GM12878 (cell line): ENCODE measurements around the gene RGS4. TPM values are rescaled to one million over a fixed set of nuclear protein-coding genes. Genes with fewer than 3 reads are reported as not detected.

ENCODE experiments used
- ATAC-seq: fragments of 200-7000 bp; cut with Tn5 transposase; 3 replicates; pipeline ENCODE4 v1.9.1; 2020; ENCODE audit warnings: mild to moderate bottlenecking, moderate library complexity
- BruUV-seq: library from RNA; stranded (reverse); fragments of 400-500 nt; replicated peaks from 2 replicates; lab custom pipeline; 2021; lab: Mats Ljungman, UMichigan
- CTCF ChIA-PET: fragments of 300-600 bp; sonication (Branson Sonifier 250); formaldehyde crosslinking; extraction: SDS; loops from one replicate; lab custom pipeline; 2021; ENCODE audit warnings: inconsistent platforms; lab: Yijun Ruan, JAX
- POLR2A ChIA-PET: fragments of 350-600 bp; formaldehyde crosslinking; extraction: SDS; loops from one replicate; lab custom pipeline; 2021; ENCODE audit warnings: inconsistent platforms; lab: Charles Lee
- RAD21 ChIA-PET: fragments of 300-600 bp; sonication (Branson Sonifier 250); formaldehyde crosslinking; loops from one replicate; lab custom pipeline; 2023; ENCODE audit warnings: antibody characterized with exemption; ENCODE audit not compliant: unreplicated experiment; lab: Charles Lee
- SMC1A ChIA-PET: fragments of 300-600 bp; sonication (Branson Sonifier 250); formaldehyde crosslinking; loops from one replicate; lab custom pipeline; 2023; ENCODE audit not compliant: unreplicated experiment, uncharacterized antibody; lab: Charles Lee
- DNase-seq: peaks from one replicate; pipeline ENCODE4 v3.0.0-alpha.2; 2011; ENCODE audit warnings: low read depth, low spot score
- FAIRE-seq: peaks from 3 replicates; lab custom pipeline; 2011; peaks lifted over from hg19 to GRCh38; lab: Jason Lieb, UNC
- H2AFZ ChIP-seq: 2 replicates; pipeline ENCODE4 v1.6.0; 2011; ENCODE audit warnings: low read depth, low read length, control low read depth; ENCODE audit not compliant: control insufficient read depth
- H3K27ac ChIP-seq: 2 replicates; pipeline ENCODE4 v1.5.1; 2011; ENCODE audit warnings: control low read depth; ENCODE audit not compliant: control insufficient read depth, insufficient read depth
- H3K27me3 ChIP-seq, 2 experiments: replicated peaks in 1 of 2; 2 replicates each; pipeline versions ENCODE4 v1.6.0 to v1.6.1; 2011; ENCODE audit warnings: low read length in 1 of 2; ENCODE audit not compliant: control insufficient read depth in 2 of 2, insufficient read depth in 2 of 2
- H3K36me3 ChIP-seq, 2 experiments: 2 replicates each; pipeline ENCODE4 v1.5.1; 2011; ENCODE audit warnings: low read length in 1 of 2; ENCODE audit not compliant: control insufficient read depth in 2 of 2, insufficient read depth in 2 of 2
- H3K4me1 ChIP-seq: 2 replicates; pipeline ENCODE4 v1.6.1; 2011; ENCODE audit warnings: mild to moderate bottlenecking, low read length, moderate library complexity, mixed read lengths; ENCODE audit not compliant: control insufficient read depth, insufficient read depth
- H3K4me2 ChIP-seq: 2 replicates; pipeline ENCODE4 v1.6.0; 2011; ENCODE audit warnings: control low read depth; ENCODE audit not compliant: control insufficient read depth, insufficient read depth
- H3K4me3 ChIP-seq: fragments of 200-600 bp; sonication (generic); 2 replicates; pipeline ENCODE4 v1.5.1; 2016
- H3K79me2 ChIP-seq: 2 replicates; pipeline ENCODE4 v1.6.0; 2011; ENCODE audit warnings: low read length; ENCODE audit not compliant: control insufficient read depth, insufficient read depth
- H3K9ac ChIP-seq: 2 replicates; pipeline ENCODE4 v1.8.0; 2011; ENCODE audit warnings: low read length, control low read depth, mixed read lengths; ENCODE audit not compliant: control insufficient read depth, insufficient read depth
- H3K9me3 ChIP-seq: replicated peaks from 3 replicates; pipeline ENCODE4 v1.5.1; 2011; ENCODE audit warnings: mild to moderate bottlenecking, low read length; ENCODE audit not compliant: control insufficient read depth, insufficient read depth
- H4K20me1 ChIP-seq: 2 replicates; pipeline ENCODE4 v1.6.0; 2011; ENCODE audit not compliant: control insufficient read depth, insufficient read depth
- ASH2L ChIP-seq: fragments of 300-600, 200-600 bp; sonication (generic); IDR thresholded peaks from 2 replicates; pipeline ENCODE4 v1.6.1; 2017; ENCODE audit warnings: low read depth, mild to moderate bottlenecking, borderline replicate concordance
- CEBPB ChIP-seq, 2 experiments: fragments of 150-350 bp in 1 of 2; IDR thresholded peaks; 2 replicates each; pipeline ENCODE4 v1.6.1; 2012 to 2014; ENCODE audit warnings: low read depth in 2 of 2, low read length in 2 of 2, borderline replicate concordance in 1 of 2, inconsistent platforms in 1 of 2
- CHD4 ChIP-seq: fragments of 200-600 bp; sonication (generic); IDR thresholded peaks from 2 replicates; pipeline ENCODE4 v1.6.1; 2016; ENCODE audit warnings: mild to moderate bottlenecking
- GABPA ChIP-seq: IDR thresholded peaks from 2 replicates; pipeline ENCODE4 v1.6.1; 2014; ENCODE audit warnings: antibody characterized with exemption, low read depth, mild to moderate bottlenecking, inconsistent platforms
- MEF2B ChIP-seq: fragments of 450-650 bp; IDR thresholded peaks from 2 replicates; pipeline ENCODE4 v1.6.1; 2018; ENCODE audit warnings: mild to moderate bottlenecking, moderate library complexity; ENCODE audit not compliant: partially characterized antibody, poor library complexity, severe bottlenecking
- MTA3 ChIP-seq: IDR thresholded peaks from 2 replicates; pipeline ENCODE4 v1.6.1; 2012; ENCODE audit warnings: low read length, inconsistent platforms, borderline replicate concordance
- MXI1 ChIP-seq: fragments of 150-350 bp; IDR thresholded peaks from 2 replicates; pipeline ENCODE4 v1.6.1; 2011; ENCODE audit warnings: low read depth, mild to moderate bottlenecking, inconsistent platforms, low read length, improper control_type of control experiment
- RUNX3 ChIP-seq: IDR thresholded peaks from 2 replicates; pipeline ENCODE4 v1.6.1; 2012; ENCODE audit warnings: low read length, inconsistent platforms
- ZBTB4 ChIP-seq: fragments of 450-650 bp; formaldehyde crosslinking; IDR thresholded peaks from 2 replicates; pipeline ENCODE4 v1.4.0; 2022; ENCODE audit warnings: mild to moderate bottlenecking, moderate library complexity
- WGBS: methylation state at CpG from one replicate; pipeline ENCODE4 v1.1.6; 2016; ENCODE audit warnings: low lambda C conversion rate; ENCODE audit not compliant: insufficient replicate concordance, insufficient coverage; ENCODE audit errors: missing lambda C conversion rate; 5-methylcytosine and 5-hydroxymethylcytosine counted together
- in situ Hi-C: fragments of 300-500 bp; cut with MboI; formaldehyde crosslinking; loops from 9 replicates; pipeline ENCODE4 v1.14.3; 2018; ENCODE audit warnings: mixed read lengths
- intact Hi-C: fragments of 100-400 bp; cut with micrococcal nuclease; formaldehyde crosslinking; loops from one replicate; pipeline ENCODE4 v1.14.2; 2022; ENCODE audit not compliant: unreplicated experiment
- polyA plus RNA-seq, 11 experiments: library from polyadenylated mRNA; depleted of rRNA in 4 of 11; unstranded in 6 of 11; stranded (reverse) in 5 of 11; fragments of >200 nt; fragmentation: Nextera tagmentation in 4 of 11; fragmentation: Illumina TruSeq in 1 of 11; extraction: Ambion mirVana in 4 of 11; extraction: Trizol in 1 of 11; gene quantifications; 1 replicate in 1 of 11; 2 replicates in 10 of 11; pipeline versions ENCODE4 v1.2.1 to v1.2.3, GENCODE V29; 2011 to 2016; ENCODE audit warnings: inconsistent platforms in 2 of 11, missing spikeins in 2 of 11, low read depth in 1 of 11
- total RNA-seq, 4 experiments: library from RNA; depleted of rRNA in 3 of 4; stranded (reverse); fragments of >200 nt in 3 of 4; fragmentation: Illumina TruSeq in 1 of 4; extraction: Trizol in 1 of 4; gene quantifications; 2 replicates each; pipeline versions ENCODE4 v1.2.1 to v1.2.3, GENCODE V29; 2013 to 2021

RGS4 gene
- total and polyA plus RNA-seq, 10 of the 15 experiments (the other 5 are each of a cell fraction or from before 2014, with no cell fraction given), result 0.05 to 0.14 TPM; not detected in 8

GRCh38 chr1:163090321-163090945 is 21.3 kb downstream of the RGS4 start:
- intact Hi-C loops, result no loop called here
- no TSS peak for BruUV-seq
- WGBS, result 42% methylated on average over 3 of the region's 3 CpGs
- H4K20me1 ChIP-seq, result no peaks in the 10 kb centered on the region
- no peaks in the 10 kb centered on the region for H3K4me1 ChIP-seq
- H3K4me2 ChIP-seq, result no peak overlapping the region
- ChIA-PET SMC1A (interaction anchor here (0.8 kb wide), 1 partner anchor 37 kb away, joined by 3 read pairs; no protein-coding TSS in a partner anchor), POLR2A (no interaction called here), RAD21 (no interaction called here), CTCF (no interaction called here)
- no peak overlapping the region for H3K9ac ChIP-seq
- in situ Hi-C loops, result no loop called here
- no peaks in the 10 kb centered on the region for H3K27me3 ChIP-seq
- no peak overlapping the region for H3K27ac ChIP-seq
- H3K4me3 ChIP-seq, result no peak overlapping the region
- H3K79me2 ChIP-seq, result no peaks in the 10 kb centered on the region
- no peaks in the 10 kb centered on the region for H3K36me3 ChIP-seq
- ATAC-seq, result no peak
- peak; percentile 38 for FAIRE-seq
- DNase-seq, result no peak
- TF ChIP-seq ASH2L (no peak), MEF2B (no peak), MXI1 (no peak)
- no peak overlapping the region for H2AFZ ChIP-seq
- H3K9me3 ChIP-seq, result no peaks in the 10 kb centered on the region

- no peaks in the 10 kb centered on the region for H3K27me3 ChIP-seq
- no peaks in the 10 kb centered on the region for H4K20me1 ChIP-seq
- no TSS peak for BruUV-seq
- no peak overlapping the region for H3K4me3 ChIP-seq
- no peaks in the 10 kb centered on the region for H3K9me3 ChIP-seq
- RAD21 ChIA-PET, result no interaction called here
- H3K4me2 ChIP-seq, result no peak overlapping the region
- H3K4me1 ChIP-seq, result no peaks in the 10 kb centered on the region
- CTCF ChIA-PET, result interaction anchor here (1.0 kb wide), 1 partner anchor 21 kb away, joined by 3 read pairs; no protein-coding TSS in a partner anchor
- no peak for DNase-seq
- intact Hi-C loops, result no loop called here
- no peak for FAIRE-seq
- in situ Hi-C loops, result no loop called here
- no peak for ATAC-seq
- H3K36me3 ChIP-seq, result no peaks in the 10 kb centered on the region
- H2AFZ ChIP-seq, result no peak overlapping the region
- POLR2A ChIA-PET, result no interaction called here
- H3K79me2 ChIP-seq, result no peaks in the 10 kb centered on the region
- 19% methylated on average over 4 of the region's 4 CpGs for WGBS
- SMC1A ChIA-PET, result interaction anchor here (1.4 kb wide), 1 partner anchor 223 kb away, joined by 3 read pairs; no protein-coding TSS in a partner anchor
- no peak overlapping the region for H3K9ac ChIP-seq
- no peak overlapping the region for H3K27ac ChIP-seq
- TF ChIP-seq CHD4, result no peak
- TF ChIP-seq ZBTB4, result no peak
- no peak for TF ChIP-seq MTA3
- no peak for TF ChIP-seq GABPA
- no peak for TF ChIP-seq CEBPB (IDR thresholded peaks at IDR 0.05; ENCODE audit: borderline replicate concordance in 1 of 2, low read depth in 2 of 2, low read length in 2 of 2)
- no peak for TF ChIP-seq RUNX3
Observed at GRCh38 chr1:163093169-163093568, 24.0 kb downstream of the RGS4 start.
